Measurements from ENCODE around the gene VAC14.

DNA sequence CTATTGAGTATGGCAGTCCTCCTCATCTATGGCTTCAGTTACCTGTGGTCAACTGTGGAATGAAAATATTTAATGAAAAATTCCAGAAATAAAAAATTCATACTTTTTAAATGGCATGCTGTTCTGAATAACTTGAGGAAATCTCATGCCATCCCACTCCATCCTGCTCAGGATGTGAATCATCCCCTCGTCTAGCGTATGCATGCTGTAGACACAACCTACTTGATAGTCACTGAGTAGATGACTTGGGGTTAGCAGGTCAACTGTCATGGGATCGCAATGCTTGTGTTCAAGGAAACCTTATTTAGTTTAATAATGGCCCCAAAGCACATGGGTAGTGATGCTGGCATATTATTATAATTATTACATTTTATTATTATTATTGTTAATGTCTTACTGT, 4.8 kb upstream of the VAC14 start:
- TF ChIP-seq, protein P1, sequence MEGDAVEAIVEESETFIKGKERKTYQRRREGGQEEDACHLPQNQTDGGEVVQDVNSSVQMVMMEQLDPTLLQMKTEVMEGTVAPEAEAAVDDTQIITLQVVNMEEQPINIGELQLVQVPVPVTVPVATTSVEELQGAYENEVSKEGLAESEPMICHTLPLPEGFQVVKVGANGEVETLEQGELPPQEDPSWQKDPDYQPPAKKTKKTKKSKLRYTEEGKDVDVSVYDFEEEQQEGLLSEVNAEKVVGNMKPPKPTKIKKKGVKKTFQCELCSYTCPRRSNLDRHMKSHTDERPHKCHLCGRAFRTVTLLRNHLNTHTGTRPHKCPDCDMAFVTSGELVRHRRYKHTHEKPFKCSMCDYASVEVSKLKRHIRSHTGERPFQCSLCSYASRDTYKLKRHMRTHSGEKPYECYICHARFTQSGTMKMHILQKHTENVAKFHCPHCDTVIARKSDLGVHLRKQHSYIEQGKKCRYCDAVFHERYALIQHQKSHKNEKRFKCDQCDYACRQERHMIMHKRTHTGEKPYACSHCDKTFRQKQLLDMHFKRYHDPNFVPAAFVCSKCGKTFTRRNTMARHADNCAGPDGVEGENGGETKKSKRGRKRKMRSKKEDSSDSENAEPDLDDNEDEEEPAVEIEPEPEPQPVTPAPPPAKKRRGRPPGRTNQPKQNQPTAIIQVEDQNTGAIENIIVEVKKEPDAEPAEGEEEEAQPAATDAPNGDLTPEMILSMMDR (IDR thresholded peaks at IDR 0.05), result no peak
- no peak for TF ChIP-seq POLR2AphosphoS5 (IDR thresholded peaks at IDR 0.05)

Measured in stomach (tissue), 4 donors.